ENCODE results near the gene RGS16. TPM values are rescaled to one million over a fixed set of nuclear protein-coding genes. Genes with fewer than 3 reads are reported as not detected.

Gene RGS16, protein sequence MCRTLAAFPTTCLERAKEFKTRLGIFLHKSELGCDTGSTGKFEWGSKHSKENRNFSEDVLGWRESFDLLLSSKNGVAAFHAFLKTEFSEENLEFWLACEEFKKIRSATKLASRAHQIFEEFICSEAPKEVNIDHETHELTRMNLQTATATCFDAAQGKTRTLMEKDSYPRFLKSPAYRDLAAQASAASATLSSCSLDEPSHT
- total RNA-seq (2011; cell fraction: chromatin; rRNA removed; ENCODE audit: low replicate concordance) = 0.32 and 0.42 TPM in 2 replicates
- total RNA-seq (2011; cell fraction: nucleolus; rRNA removed) = 0.13 and 0.17 TPM in 2 replicates
- not detected in 2 replicates for total RNA-seq (2011; cell fraction: nucleoplasm; rRNA removed)
- total RNA-seq (2014; rRNA removed) = 0.37 and 0.50 TPM in 2 replicates
- total RNA-seq (2014; rRNA removed; fragmentation: Illumina TruSeq; extraction: Trizol) = 0.26 and 0.36 TPM in 2 replicates
- total RNA-seq (2015; rRNA removed; fragmentation: Illumina TruSeq; extraction: Trizol) = 0.15 and 0.29 TPM in 2 replicates
- total RNA-seq (2021) = 0.38 and 0.55 TPM in 2 replicates
- 0.09 and 0.20 TPM in 2 replicates for polyA plus RNA-seq (2011; rRNA removed)
- 0.13 and 0.34 TPM in 2 replicates for polyA plus RNA-seq (2011; cell fraction: cytosol; rRNA removed)
- 0.06 and 0.31 TPM in 2 replicates for polyA plus RNA-seq (2011; cell fraction: nucleus; rRNA removed)
- polyA plus RNA-seq (2012) = 0.40 and 1.7 TPM in 2 replicates
- 0.52 and 0.62 TPM in 2 replicates for polyA plus RNA-seq (2014; fragmentation: Illumina TruSeq; extraction: Trizol)
- polyA plus RNA-seq (2014; fragmentation: Nextera tagmentation; extraction: Ambion mirVana) = under 1 TPM; 0.07 to 0.21 TPM
- polyA plus RNA-seq (2014; rRNA removed) = 0.53 and 0.66 TPM in 2 replicates
- 0.32 TPM in 1 of 2 replicates, not detected in the other for polyA minus RNA-seq (2011; rRNA and poly(A)+ RNA removed)
- not detected in 2 replicates for polyA minus RNA-seq (2011; cell fraction: cytosol; rRNA and poly(A)+ RNA removed)
- 0.11 and 0.40 TPM in 2 replicates for polyA minus RNA-seq (2011; cell fraction: nucleus; rRNA and poly(A)+ RNA removed)
- percentile 47 among the genes with signal in this experiment for Bru-seq, nascent RNA
- BruChase-seq, experiment 1, labeled RNA remaining after a 2-hour chase = percentile 42 among the genes with signal in this experiment
- percentile 47 among the genes with signal in this experiment for BruChase-seq, experiment 2, labeled RNA remaining after a 6-hour chase
- long read RNA-seq, experiment 1, partial matches to known transcripts = 0 of 3 reads
- long read RNA-seq, experiment 1, other reads (novel, unspliced or antisense) = 1 of 3 reads
- long read RNA-seq, experiment 2, partial matches to known transcripts = 0 of 1 reads
- long read RNA-seq, experiment 2, other reads (novel, unspliced or antisense) = 0 of 1 reads
- long read RNA-seq, experiment 3 = 0 reads

DNA sequence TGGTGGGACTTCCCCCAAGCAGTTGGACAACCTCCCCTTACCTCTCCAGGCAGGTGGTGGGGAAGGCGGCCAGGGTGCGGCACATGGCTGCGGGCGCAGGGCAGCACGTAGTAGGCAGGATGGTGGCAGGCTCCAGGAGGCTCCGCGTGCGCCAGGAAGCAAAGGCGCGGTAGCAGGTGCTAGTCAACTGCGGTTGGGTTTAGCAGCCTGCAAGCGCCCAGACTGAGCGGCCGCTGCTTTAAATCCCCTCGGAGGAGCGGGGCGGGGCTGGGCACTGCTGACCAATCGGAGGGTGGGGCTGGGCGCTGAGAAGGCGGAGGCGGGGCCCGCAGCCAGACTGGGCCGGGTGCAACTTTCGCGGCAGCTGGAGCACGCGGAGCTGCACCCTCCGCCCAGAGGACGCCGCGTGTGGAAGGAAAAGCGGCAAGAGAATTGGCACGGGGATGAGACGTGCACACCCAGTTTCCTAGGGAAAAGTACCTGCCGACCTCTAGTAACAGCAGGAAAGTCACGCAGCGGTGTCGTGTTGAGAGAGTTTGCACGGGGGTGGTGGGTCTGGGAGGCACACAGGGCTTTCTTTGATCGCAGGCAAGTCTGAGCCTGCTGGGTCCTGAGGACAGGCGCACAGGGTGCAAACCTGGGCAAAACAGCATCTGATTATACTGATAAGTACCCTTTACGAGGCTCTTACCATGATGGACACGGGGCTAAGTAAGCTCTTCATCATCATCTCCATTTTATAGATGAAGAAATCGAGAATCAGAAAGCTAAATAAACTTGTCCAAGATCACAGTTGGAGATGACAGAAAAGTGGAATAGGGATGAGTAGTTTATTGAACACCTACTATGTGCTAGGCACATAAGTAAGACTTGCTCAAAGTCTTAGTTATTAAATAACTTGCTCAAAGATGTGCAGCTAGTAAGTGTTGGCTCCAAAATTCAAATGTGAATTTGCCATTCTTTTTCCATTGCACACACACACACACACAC is at the start of gene RGS16:
TSS of gene RGS16 (minus strand) at position 215 of the 990 bp plus-strand sequence. CDS start at position 85, 130 bp downstream.
- H4K20me1 ChIP-seq (replicated peaks; ENCODE audit: control insufficient read depth, insufficient read depth, low read length) = no peaks in the 10 kb centered on the region
- in situ Hi-C loops (cut with MboI) (no loop called here), intact Hi-C loops (cut with micrococcal nuclease) (no loop called here)
- no peaks in the 10 kb centered on the region for H3K9me1 ChIP-seq (ENCODE audit: control insufficient read depth, insufficient read depth, low read length)
- H3K36me3 ChIP-seq (ENCODE audit: control insufficient read depth, insufficient read depth, low read length) = no peaks in the 10 kb centered on the region
- peak; percentile 99 for ATAC-seq
- peaks cover 9 to 27% of the 10 kb centered on the region in 2 experiments; a peak in 4 of 5 replicates for H3K27me3 ChIP-seq (ENCODE audit: control insufficient read depth in 2 of 2, insufficient read depth in 2 of 2, low read length in 2 of 2)
- no peaks in the 10 kb centered on the region for H3K79me2 ChIP-seq (ENCODE audit: control insufficient read depth, insufficient read depth, low read length)
- 0 out of 2 replicates have a peak within 1 kb of the TSS, but pooled peaks have one; percentile 15 for H3K4me3 ChIP-seq
- H3K4me1 ChIP-seq (replicated peaks in 1 of 2; ENCODE audit: control insufficient read depth in 2 of 2, insufficient read depth in 2 of 2, low read length in 2 of 2) = peaks cover 12 to 13% of the 10 kb centered on the region in 2 experiments; a peak in 4 of 5 replicates
- WGBS (ENCODE audit: insufficient coverage, low coverage, missing lambda C conversion rate) = 4% methylated on average over 43 of the region's 44 CpGs
- peak within 1 kb of the TSS; percentile 94 for H2AFZ ChIP-seq (ENCODE audit: low read depth, low read length)
- no TSS peak for BruUV-seq (replicated peaks)
- ChIA-PET CTCF (ENCODE audit: low intra/inter-chr PET ratio) (no interaction called here), POLR2A (interaction anchor here (0.6 to 1.3 kb wide), 5 partner anchors 10 to 455 kb away, joined by 3 to 4 read pairs (median 3); no protein-coding TSS in a partner anchor)
- peak; percentile 81 for FAIRE-seq
- H3K9ac ChIP-seq (ENCODE audit: insufficient read depth in 1 of 2, low read depth in 2 of 2, low read length in 2 of 2) = peak within 1 kb of the TSS; percentile 10 to 66; a peak in 2 of 4 replicates
- H3K9me3 ChIP-seq (replicated peaks; ENCODE audit: control insufficient read depth, insufficient read depth, low read depth, low read length) = no peaks in the 10 kb centered on the region
- peak within 1 kb of the TSS; percentile 77 for H3K4me2 ChIP-seq (ENCODE audit: insufficient read depth, low read length)
- H3K27ac ChIP-seq (ENCODE audit: extremely low read depth, low read depth, low read length) = no peak within 1 kb of the TSS
- peak; percentile 93 to 100 (median 100) for DNase-seq (ENCODE audit: extremely low read depth in 1 of 4, low spot score in 3 of 4)
- peak; percentile 32; the same call in 1 of the 2 replicates for TF ChIP-seq SMAD4 (CRISPR knock-in tag; conservative IDR thresholded peaks at IDR 0.05)
- TF ChIP-seq ZNF57 (CRISPR knock-in tag; IDR thresholded peaks at IDR 0.05) = no peak
- no peak for TF ChIP-seq CEBPG (CRISPR knock-in tag; IDR thresholded peaks at IDR 0.05)
- TF ChIP-seq CEBPG (tag; conservative IDR thresholded peaks at IDR 0.05 in 1 of 2, IDR thresholded peaks at IDR 0.05 in 1 of 2) = no peak
- TF ChIP-seq HSF4 (CRISPR knock-in tag; IDR thresholded peaks at IDR 0.05; ENCODE audit: borderline replicate concordance) = no peak
- no peak for TF ChIP-seq HCFC1 (IDR thresholded peaks at IDR 0.05; ENCODE audit: low read depth, low read length)
- TF ChIP-seq, protein P1, sequence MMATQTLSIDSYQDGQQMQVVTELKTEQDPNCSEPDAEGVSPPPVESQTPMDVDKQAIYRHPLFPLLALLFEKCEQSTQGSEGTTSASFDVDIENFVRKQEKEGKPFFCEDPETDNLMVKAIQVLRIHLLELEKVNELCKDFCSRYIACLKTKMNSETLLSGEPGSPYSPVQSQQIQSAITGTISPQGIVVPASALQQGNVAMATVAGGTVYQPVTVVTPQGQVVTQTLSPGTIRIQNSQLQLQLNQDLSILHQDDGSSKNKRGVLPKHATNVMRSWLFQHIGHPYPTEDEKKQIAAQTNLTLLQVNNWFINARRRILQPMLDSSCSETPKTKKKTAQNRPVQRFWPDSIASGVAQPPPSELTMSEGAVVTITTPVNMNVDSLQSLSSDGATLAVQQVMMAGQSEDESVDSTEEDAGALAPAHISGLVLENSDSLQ (IDR thresholded peaks at IDR 0.05) = no peak
- TF ChIP-seq TCF7L2 (IDR thresholded peaks at IDR 0.05; ENCODE audit: low read depth, low read length) = no peak
- TF ChIP-seq, protein P2, sequence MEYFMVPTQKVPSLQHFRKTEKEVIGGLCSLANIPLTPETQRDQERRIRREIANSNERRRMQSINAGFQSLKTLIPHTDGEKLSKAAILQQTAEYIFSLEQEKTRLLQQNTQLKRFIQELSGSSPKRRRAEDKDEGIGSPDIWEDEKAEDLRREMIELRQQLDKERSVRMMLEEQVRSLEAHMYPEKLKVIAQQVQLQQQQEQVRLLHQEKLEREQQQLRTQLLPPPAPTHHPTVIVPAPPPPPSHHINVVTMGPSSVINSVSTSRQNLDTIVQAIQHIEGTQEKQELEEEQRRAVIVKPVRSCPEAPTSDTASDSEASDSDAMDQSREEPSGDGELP (CRISPR knock-in tag; IDR thresholded peaks at IDR 0.05; ENCODE audit: borderline replicate concordance) = peak; percentile 87
- TF ChIP-seq, protein P3, sequence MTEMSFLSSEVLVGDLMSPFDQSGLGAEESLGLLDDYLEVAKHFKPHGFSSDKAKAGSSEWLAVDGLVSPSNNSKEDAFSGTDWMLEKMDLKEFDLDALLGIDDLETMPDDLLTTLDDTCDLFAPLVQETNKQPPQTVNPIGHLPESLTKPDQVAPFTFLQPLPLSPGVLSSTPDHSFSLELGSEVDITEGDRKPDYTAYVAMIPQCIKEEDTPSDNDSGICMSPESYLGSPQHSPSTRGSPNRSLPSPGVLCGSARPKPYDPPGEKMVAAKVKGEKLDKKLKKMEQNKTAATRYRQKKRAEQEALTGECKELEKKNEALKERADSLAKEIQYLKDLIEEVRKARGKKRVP (CRISPR knock-in tag; IDR thresholded peaks at IDR 0.05) = no peak
- TF ChIP-seq, protein P4, sequence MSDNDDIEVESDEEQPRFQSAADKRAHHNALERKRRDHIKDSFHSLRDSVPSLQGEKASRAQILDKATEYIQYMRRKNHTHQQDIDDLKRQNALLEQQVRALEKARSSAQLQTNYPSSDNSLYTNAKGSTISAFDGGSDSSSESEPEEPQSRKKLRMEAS (CRISPR knock-in tag; IDR thresholded peaks at IDR 0.05) = peak; percentile 97
- TF ChIP-seq ERF (CRISPR knock-in tag; IDR thresholded peaks at IDR 0.05) = no peak

Measured in K562 (cell line).